T-helper 17 cell (primary cell): ENCODE measurements around the gene AGBL1. TPM values are rescaled to one million over a fixed set of nuclear protein-coding genes. Genes with fewer than 3 reads are reported as not detected.
"Not testable (repeated sequence)": the region's sequence is repeated elsewhere in the genome, so short reads cannot be mapped to it uniquely, and the experiment has no call there.

Source experiments
- ATAC-seq: fragments of 150-1000 bp; cut with Tn5 transposase; 2 replicates; pipeline ENCODE4 v1.10.0; 2021; ENCODE audit warnings: mild to moderate bottlenecking, moderate library complexity
- DNase-seq, 3 donors: peaks; one replicate each; pipeline versions ENCODE4 v3.0.0 to v3.0.0-alpha.2; 2020 to 2021
- H3K9me3 ChIP-seq: one replicate; pipeline ENCODE4 v1.7.0; 2013; ENCODE audit warnings: low read length, mild to moderate bottlenecking; ENCODE audit not compliant: control insufficient read depth, poor library complexity, severe bottlenecking
- H3K27ac Mint-ChIP-seq: one replicate; pipeline ENCODE4 v1.8.0; 2022; ENCODE audit warnings: mild to moderate bottlenecking, moderate library complexity, mixed read lengths
- H3K27me3 Mint-ChIP-seq: one replicate; pipeline ENCODE4 v1.8.0; 2022; ENCODE audit warnings: mixed read lengths
- H3K36me3 Mint-ChIP-seq: one replicate; pipeline ENCODE4 v1.8.0; 2022; ENCODE audit warnings: low read depth, mixed read lengths
- H3K4me1 Mint-ChIP-seq: one replicate; pipeline ENCODE4 v1.8.0; 2022; ENCODE audit warnings: mild to moderate bottlenecking, mixed read lengths
- H3K4me3 Mint-ChIP-seq: one replicate; pipeline ENCODE4 v1.8.0; 2022; ENCODE audit warnings: mild to moderate bottlenecking, moderate library complexity, mixed read lengths
- total RNA-seq, 4 donors: library from RNA in 2 of 4; stranded (reverse) in 2 of 4; gene quantifications; one replicate each; pipeline ENCODE4 v1.2.3 and lab custom pipeline; 2022 to 2026

Gene AGBL1
- total RNA-seq, 2 donors from 2014 or later: not detected

- DNase-seq (no peak), ATAC-seq (no peak)
- Mint-ChIP-seq H3K4me3 (no peak overlapping the region), H3K4me1 (no peaks in the 10 kb centered on the region), H3K36me3 (no peaks in the 10 kb centered on the region), H3K27me3 (no peaks in the 10 kb centered on the region), H3K27ac (no peak overlapping the region)
- no peaks in the 10 kb centered on the region for H3K9me3 ChIP-seq
Measured at GRCh38 chr15:86964271-86964670, 884.6 kb downstream of the AGBL1 start.

GRCh38 chr15:86968244-86968643 lies 888.6 kb downstream of the AGBL1 start:
- no peaks in the 10 kb centered on the region for H3K27me3 Mint-ChIP-seq
- ATAC-seq: no peak
- H3K27ac Mint-ChIP-seq: no peak overlapping the region
- no peaks in the 10 kb centered on the region for H3K4me1 Mint-ChIP-seq
- H3K4me3 Mint-ChIP-seq: no peak overlapping the region
- H3K9me3 ChIP-seq: no peaks in the 10 kb centered on the region
- H3K36me3 Mint-ChIP-seq: no peaks in the 10 kb centered on the region
- no peak for DNase-seq

- ATAC-seq (no peak), DNase-seq (no peak)
- H3K4me3 Mint-ChIP-seq: no peak overlapping the region
- no peaks in the 10 kb centered on the region for H3K36me3 Mint-ChIP-seq
- H3K27me3 Mint-ChIP-seq: no peaks in the 10 kb centered on the region
- H3K9me3 ChIP-seq: no peaks in the 10 kb centered on the region
- no peak overlapping the region for H3K27ac Mint-ChIP-seq
- no peaks in the 10 kb centered on the region for H3K4me1 Mint-ChIP-seq
Measured at GRCh38 chr15:86969364-86969763, 889.7 kb downstream of the AGBL1 start.

GRCh38 chr15:86973284-86973844 lies 893.7 kb downstream of the AGBL1 start:
- ATAC-seq (no peak), DNase-seq (no peak)
- H3K27ac Mint-ChIP-seq: no peak overlapping the region
- H3K4me1 Mint-ChIP-seq: peaks cover 4% of the 10 kb centered on the region
- H3K4me3 Mint-ChIP-seq: no peak overlapping the region
- no peaks in the 10 kb centered on the region for H3K36me3 Mint-ChIP-seq
- H3K9me3 ChIP-seq: no peaks in the 10 kb centered on the region
- no peaks in the 10 kb centered on the region for H3K27me3 Mint-ChIP-seq

GRCh38 chr15:86988033-86988432 lies 908.4 kb downstream of the AGBL1 start:
- H3K9me3 ChIP-seq: no peaks in the 10 kb centered on the region
- Mint-ChIP-seq H3K36me3 (peaks cover 2% of the 10 kb centered on the region), H3K27ac (no peak overlapping the region), H3K4me1 (peaks cover 2% of the 10 kb centered on the region), H3K27me3 (peaks cover 28% of the 10 kb centered on the region), H3K4me3 (no peak overlapping the region)
- DNase-seq: no peak
- no peak for ATAC-seq

GRCh38 chr15:87021751-87022150 lies 942.1 kb downstream of the AGBL1 start:
- DNase-seq (no peak), ATAC-seq (no peak)
- no peaks in the 10 kb centered on the region for H3K36me3 Mint-ChIP-seq
- H3K9me3 ChIP-seq: no peaks in the 10 kb centered on the region
- no peaks in the 10 kb centered on the region for H3K4me1 Mint-ChIP-seq
- no peak overlapping the region for H3K4me3 Mint-ChIP-seq
- H3K27me3 Mint-ChIP-seq: no peaks in the 10 kb centered on the region
- no peak overlapping the region for H3K27ac Mint-ChIP-seq

- DNase-seq (no peak), ATAC-seq (no peak)
- H3K4me3 Mint-ChIP-seq: no peak overlapping the region
- no peaks in the 10 kb centered on the region for H3K9me3 ChIP-seq
- no peaks in the 10 kb centered on the region for H3K4me1 Mint-ChIP-seq
- H3K27ac Mint-ChIP-seq: no peak overlapping the region
- H3K36me3 Mint-ChIP-seq: no peaks in the 10 kb centered on the region
- peaks cover 10% of the 10 kb centered on the region for H3K27me3 Mint-ChIP-seq
Measured at GRCh38 chr15:87031540-87032230, 952.0 kb downstream of the AGBL1 start.

GRCh38 chr15:87032295-87032694 lies 952.6 kb downstream of the AGBL1 start:
- H3K4me3 Mint-ChIP-seq: no peak overlapping the region

GRCh38 chr15:87033056-87033455 lies 953.4 kb downstream of the AGBL1 start:
- no peak overlapping the region for H3K4me3 Mint-ChIP-seq
- H3K36me3 Mint-ChIP-seq: no peaks in the 10 kb centered on the region
- H3K4me1 Mint-ChIP-seq: no peaks in the 10 kb centered on the region
- H3K27ac Mint-ChIP-seq: no peak overlapping the region
- no peak for DNase-seq
- no peaks in the 10 kb centered on the region for H3K9me3 ChIP-seq
- no peak for ATAC-seq
- peaks cover 14% of the 10 kb centered on the region for H3K27me3 Mint-ChIP-seq

More at GRCh38 chr15:87032295-87032694, 952.6 kb downstream of the AGBL1 start:
- H3K27me3 Mint-ChIP-seq: peaks cover 14% of the 10 kb centered on the region
- H3K9me3 ChIP-seq: no peaks in the 10 kb centered on the region
- H3K27ac Mint-ChIP-seq: no peak overlapping the region
- no peaks in the 10 kb centered on the region for H3K4me1 Mint-ChIP-seq
- ATAC-seq (no peak), DNase-seq (no peak)
- no peaks in the 10 kb centered on the region for H3K36me3 Mint-ChIP-seq

- H3K27ac Mint-ChIP-seq: no peak overlapping the region
- H3K27me3 Mint-ChIP-seq: peaks cover 18% of the 10 kb centered on the region
- H3K36me3 Mint-ChIP-seq: no peaks in the 10 kb centered on the region
- no peak overlapping the region for H3K4me3 Mint-ChIP-seq
- H3K4me1 Mint-ChIP-seq: no peaks in the 10 kb centered on the region
- ATAC-seq (no peak), DNase-seq (no peak)
- no peaks in the 10 kb centered on the region for H3K9me3 ChIP-seq
Measured at GRCh38 chr15:87034886-87035285, 955.2 kb downstream of the AGBL1 start.

GRCh38 chr15:87038404-87038803 lies 958.7 kb downstream of the AGBL1 start:
- DNase-seq (no peak), ATAC-seq (no peak)
- peaks cover 18% of the 10 kb centered on the region for H3K27me3 Mint-ChIP-seq
- H3K36me3 Mint-ChIP-seq: no peaks in the 10 kb centered on the region
- H3K9me3 ChIP-seq: no peaks in the 10 kb centered on the region
- no peaks in the 10 kb centered on the region for H3K4me1 Mint-ChIP-seq
- H3K4me3 Mint-ChIP-seq: no peak overlapping the region
- no peak overlapping the region for H3K27ac Mint-ChIP-seq

- H3K27ac Mint-ChIP-seq, H3K9me3 ChIP-seq, ATAC-seq, H3K27me3 Mint-ChIP-seq, DNase-seq, H3K4me3 Mint-ChIP-seq, H3K36me3 Mint-ChIP-seq, H3K4me1 Mint-ChIP-seq: not testable (repeated sequence)
Measured at GRCh38 chr15:87042619-87043018, 962.9 kb downstream of the AGBL1 start.

- Mint-ChIP-seq H3K27me3 (peaks cover 5% of the 10 kb centered on the region), H3K4me1 (no peaks in the 10 kb centered on the region), H3K27ac (no peak overlapping the region), H3K36me3 (no peaks in the 10 kb centered on the region), H3K4me3 (no peak overlapping the region)
- DNase-seq (no peak), ATAC-seq (no peak)
- no peaks in the 10 kb centered on the region for H3K9me3 ChIP-seq
Measured at GRCh38 chr15:87045746-87046145, 966.1 kb downstream of the AGBL1 start.
